GM12878 (cell line): ENCODE measurements around the gene DNAH11.

ENCODE experiments used
- ESRRA ChIP-seq: IDR thresholded peaks from 2 replicates; pipeline ENCODE4 v1.6.1; 2012; ENCODE audit warnings: mild to moderate bottlenecking, low read length, improper control_type of control experiment
- EZH2 ChIP-seq: IDR thresholded peaks from 2 replicates; pipeline ENCODE4 v1.6.1; 2012; ENCODE audit warnings: low read depth, mild to moderate bottlenecking, control low read depth, inconsistent platforms, low read length, borderline replicate concordance; ENCODE audit not compliant: control insufficient read depth
- POLR2A ChIP-seq: IDR thresholded peaks from 2 replicates; pipeline ENCODE4 v1.6.1; 2011; ENCODE audit warnings: low read depth, mild to moderate bottlenecking, low read length
- SMC3 ChIP-seq: IDR thresholded peaks from 2 replicates; pipeline ENCODE4 v1.6.1; 2011; ENCODE audit warnings: low read length, improper control_type of control experiment, borderline replicate concordance
- ZNF274 ChIP-seq: IDR thresholded peaks from one replicate; pipeline ENCODE4 v1.8.0; 2011; ENCODE audit not compliant: insufficient read length, insufficient read depth

- TF ChIP-seq POLR2A (no peak), EZH2 (no peak), SMC3 (no peak), ESRRA (no peak), ZNF274 (no peak)
Measured at GRCh38 chr7:21587139-21587784, 44.4 kb downstream of the DNAH11 start.
